GM10248 (cell line): ENCODE measurements around the gene DUSP8.

Source experiments
- CTCF ChIA-PET: fragments of 300-600 bp; sonication (Branson Sonifier 250); formaldehyde crosslinking; extraction: SDS; loops from one replicate; lab custom pipeline; 2021; ENCODE audit warnings: antibody characterized with exemption; lab: Yijun Ruan, JAX
- POLR2A ChIA-PET: fragments of 350-650 bp; sonication (Branson Sonifier 250); formaldehyde crosslinking; extraction: SDS; loops from one replicate; lab custom pipeline; 2020; ENCODE audit warnings: antibody characterized with exemption; lab: Yijun Ruan, JAX
- DNase-seq: peaks from one replicate; pipeline ENCODE4 v3.0.0; 2012; ENCODE audit errors: extremely low spot score
- CTCF ChIP-seq: IDR thresholded peaks from 2 replicates; pipeline ENCODE4 v1.5.1; 2012; ENCODE audit warnings: mild to moderate bottlenecking, low read depth; ENCODE audit errors: extremely low read depth, missing control alignments, control extremely low read depth

The DUSP8 gene

GRCh38 chr11:1564535-1565172, 7.4 kb downstream of the DUSP8 start:
- ChIA-PET POLR2A (interaction anchor here (0.6 kb wide), 2 partner anchors 11 to 615 kb away, joined by 3 to 5 read pairs; no protein-coding TSS in a partner anchor), CTCF (interaction anchor here (1.1 to 2.9 kb wide), 2 partner anchors 10 to 12 kb away, joined by 3 to 26 read pairs; no protein-coding TSS in a partner anchor)
- no peak for TF ChIP-seq CTCF
- DNase-seq = no peak

GRCh38 chr11:1563697-1564534, 8.2 kb downstream of the DUSP8 start:
- no peak for TF ChIP-seq CTCF
- POLR2A ChIA-PET = interaction anchor here (0.6 kb wide), 1 partner anchor 10 kb away, joined by 5 read pairs; no protein-coding TSS in a partner anchor
- DNase-seq = no peak
- CTCF ChIA-PET = interaction anchor here (1.1 to 2.9 kb wide), 2 partner anchors 10 to 13 kb away, joined by 3 to 26 read pairs; no protein-coding TSS in a partner anchor

GRCh38 chr11:1563149-1563638, 8.9 kb downstream of the DUSP8 start:
- no peak for DNase-seq
- TF ChIP-seq CTCF = no peak
- POLR2A ChIA-PET = no interaction called here
- CTCF ChIA-PET = no interaction called here

- TF ChIP-seq CTCF = no peak
- no peak for DNase-seq
- CTCF ChIA-PET = no interaction called here
- POLR2A ChIA-PET = no interaction called here
These were observed 9.5 kb downstream of the DUSP8 start for GRCh38 chr11:1562469-1563148.

GRCh38 chr11:1561955-1562354, 10.1 kb downstream of the DUSP8 start:
- ChIA-PET CTCF (no interaction called here), POLR2A (no interaction called here)
- DNase-seq = no peak
- TF ChIP-seq CTCF = no peak

GRCh38 chr11:1561266-1561665, 10.8 kb downstream of the DUSP8 start:
- no peak for DNase-seq
- POLR2A ChIA-PET = no interaction called here
- CTCF ChIA-PET = interaction anchor here (2.0 kb wide), 1 partner anchor 13 kb away, joined by 11 read pairs; no protein-coding TSS in a partner anchor
- TF ChIP-seq CTCF = no peak
